Neural cell (in vitro differentiated cells): ENCODE measurements around the gene SLC1A2. TPM values are rescaled to one million over a fixed set of nuclear protein-coding genes. Genes with fewer than 3 reads are reported as not detected.

Experiments used
- H2AFZ ChIP-seq: fragments of 200-600, 300-800 bp; sonication (generic), shearing (Covaris generic); 2 replicates; pipeline ENCODE4 v1.6.0; 2014; ENCODE audit warnings: low read depth, mild to moderate bottlenecking, antibody characterized with exemption, low read length, moderate library complexity
- H3F3A ChIP-seq: fragments of 200-600 bp; shearing (Covaris generic); 2 replicates; pipeline ENCODE4 v1.6.1; 2016; ENCODE audit warnings: mild to moderate bottlenecking, moderate library complexity, mixed read lengths, antibody characterized with exemption, low read length; ENCODE audit not compliant: insufficient read depth, poor library complexity, severe bottlenecking
- H3K27ac ChIP-seq: fragments of 200-600, 300-800 bp; sonication (generic), shearing (Covaris generic); 2 replicates; pipeline ENCODE4 v1.5.1; 2014; ENCODE audit warnings: mild to moderate bottlenecking, low read length, moderate library complexity
- H3K27me3 ChIP-seq: fragments of 300-800, 200-600 bp; sonication (generic), shearing (Covaris generic); 2 replicates; pipeline ENCODE4 v1.6.0; 2014; ENCODE audit warnings: mild to moderate bottlenecking, low read depth, low read length, moderate library complexity; ENCODE audit not compliant: insufficient read depth
- H3K36me3 ChIP-seq: fragments of 300-800, 200-600 bp; sonication (generic), shearing (Covaris generic); 2 replicates; pipeline ENCODE4 v1.5.1; 2014; ENCODE audit warnings: mild to moderate bottlenecking, antibody characterized with exemption, low read length, moderate library complexity; ENCODE audit not compliant: insufficient read depth
- H3K4me2 ChIP-seq: fragments of 300-800, 200-600 bp; sonication (generic), shearing (Covaris generic); 2 replicates; pipeline ENCODE4 v1.6.0; 2014; ENCODE audit warnings: mild to moderate bottlenecking, low read length
- H3K4me3 ChIP-seq: fragments of 300-800, 200-600 bp; sonication (generic), shearing (Covaris generic); 2 replicates; pipeline ENCODE4 v1.5.1; 2014; ENCODE audit warnings: mild to moderate bottlenecking, low read length, moderate library complexity
- H3K79me2 ChIP-seq: fragments of 200-600 bp; shearing (Covaris generic); replicated peaks from 2 replicates; pipeline ENCODE4 v1.6.0; 2014; ENCODE audit warnings: mild to moderate bottlenecking, low read length, moderate library complexity; ENCODE audit not compliant: insufficient read depth
- H3K9ac ChIP-seq: fragments of 300-800, 200-600 bp; sonication (generic), shearing (Covaris generic); 2 replicates; pipeline ENCODE4 v1.6.1; 2016; ENCODE audit warnings: mild to moderate bottlenecking, low read length, mixed read lengths
- H3K9me2 ChIP-seq: fragments of 200-600 bp; shearing (Covaris generic); 2 replicates; pipeline ENCODE4 v1.6.1; 2016; ENCODE audit warnings: mild to moderate bottlenecking, low read length, mixed read lengths; ENCODE audit not compliant: insufficient read depth
- H3K9me3 ChIP-seq: fragments of 200-600, 300-800 bp; sonication (generic), shearing (Covaris generic); 2 replicates; pipeline ENCODE4 v1.6.1; 2016; ENCODE audit warnings: mild to moderate bottlenecking, mixed run types, low read length, moderate library complexity, mixed read lengths
- H4K20me1 ChIP-seq: fragments of 200-600 bp; shearing (Covaris generic); 2 replicates; pipeline ENCODE4 v1.6.1; 2016; ENCODE audit warnings: mild to moderate bottlenecking, mixed run types; ENCODE audit not compliant: insufficient read depth
- CTCF ChIP-seq: fragments of 450-650 bp; IDR thresholded peaks from 2 replicates; pipeline ENCODE4 v1.5.1; 2014; ENCODE audit warnings: antibody characterized with exemption, mild to moderate bottlenecking, moderate library complexity; ENCODE audit not compliant: poor library complexity, severe bottlenecking
- EP300 ChIP-seq: fragments of 450-650 bp; conservative IDR thresholded peaks from 2 replicates; pipeline ENCODE4 v1.6.1; 2014; ENCODE audit warnings: antibody characterized with exemption, mild to moderate bottlenecking, moderate library complexity; ENCODE audit not compliant: poor library complexity, severe bottlenecking
- EZH2 ChIP-seq: fragments of 200-600, 300-800 bp; shearing (Covaris generic), sonication (generic); IDR thresholded peaks from 2 replicates; pipeline ENCODE4 v1.6.1; 2014; ENCODE audit warnings: antibody characterized with exemption, low read length, borderline replicate concordance, mild to moderate bottlenecking; ENCODE audit not compliant: insufficient read depth, poor library complexity, severe bottlenecking
- MXI1 ChIP-seq: fragments of 450-650 bp; conservative IDR thresholded peaks from 2 replicates; pipeline ENCODE4 v1.6.1; 2014; ENCODE audit warnings: antibody characterized with exemption, mild to moderate bottlenecking; ENCODE audit not compliant: poor library complexity, severe bottlenecking
- POLR2AphosphoS5 ChIP-seq: IDR thresholded peaks from 2 replicates; pipeline ENCODE4 v1.6.1; 2012
- RAD21 ChIP-seq: fragments of 450-650 bp; conservative IDR thresholded peaks from 2 replicates; pipeline ENCODE4 v1.6.1; 2014; ENCODE audit warnings: antibody characterized with exemption, mild to moderate bottlenecking, moderate library complexity
- REST ChIP-seq: IDR thresholded peaks from 2 replicates; pipeline ENCODE4 v1.6.1; 2012; ENCODE audit warnings: borderline replicate concordance
- SMC3 ChIP-seq: fragments of 450-650 bp; conservative IDR thresholded peaks from 2 replicates; pipeline ENCODE4 v1.6.1; 2014; ENCODE audit warnings: antibody characterized with exemption, mild to moderate bottlenecking, moderate library complexity; ENCODE audit not compliant: poor library complexity
- TAF1 ChIP-seq: IDR thresholded peaks from 2 replicates; pipeline ENCODE4 v1.6.1; 2012; ENCODE audit warnings: low read depth
- polyA plus RNA-seq: library from polyadenylated mRNA; depleted of rRNA; stranded (reverse); fragments of >200 nt; gene quantifications from 2 replicates; pipeline ENCODE4 v1.2.3, GENCODE V29; 2014

The SLC1A2 gene
- polyA plus RNA-seq, 1 donor from 2014 or later, result 134 TPM

GRCh38 chr11:35281169-35281688 is 138.1 kb downstream of the SLC1A2 start:
- Histone ChIP-seq H3K4me2 (no peak overlapping the region), H3K27ac (no peak overlapping the region), H3F3A (no peaks in the 10 kb centered on the region), H4K20me1 (no peaks in the 10 kb centered on the region), H3K9me3 (no peaks in the 10 kb centered on the region), H2AFZ (no peak overlapping the region), H3K9me2 (no peaks in the 10 kb centered on the region), H3K79me2 (no peaks in the 10 kb centered on the region), H3K4me3 (no peak overlapping the region), H3K9ac (no peak overlapping the region), H3K36me3 (peaks cover 20% of the 10 kb centered on the region), H3K27me3 (no peaks in the 10 kb centered on the region)
- no peak for TF ChIP-seq CTCF
- no peak for TF ChIP-seq REST
- no peak for TF ChIP-seq SMC3
- no peak for TF ChIP-seq EP300
- TF ChIP-seq RAD21, result no peak
- no peak for TF ChIP-seq EZH2
- TF ChIP-seq TAF1, result no peak
- TF ChIP-seq POLR2AphosphoS5, result no peak
- no peak for TF ChIP-seq MXI1

GRCh38 chr11:35280727-35281126 is 138.6 kb downstream of the SLC1A2 start:
- Histone ChIP-seq H3K27me3 (no peaks in the 10 kb centered on the region), H4K20me1 (no peaks in the 10 kb centered on the region), H3K36me3 (peaks cover 20% of the 10 kb centered on the region), H3K9me3 (no peaks in the 10 kb centered on the region), H3F3A (no peaks in the 10 kb centered on the region), H3K9me2 (no peaks in the 10 kb centered on the region), H3K79me2 (no peaks in the 10 kb centered on the region), H3K9ac (no peak overlapping the region), H3K4me2 (no peak overlapping the region), H3K27ac (no peak overlapping the region), H3K4me3 (no peak overlapping the region), H2AFZ (no peak overlapping the region)
- TF ChIP-seq POLR2AphosphoS5 (no peak), MXI1 (no peak), EP300 (no peak), EZH2 (no peak), SMC3 (no peak), TAF1 (no peak), CTCF (no peak), RAD21 (no peak), REST (no peak)
